GM18907 (cell line): Measurements from ENCODE around the gene FOXI3.

Experiments
- ATAC-seq: cut with Tn5 transposase; IDR thresholded peaks from one replicate; pipeline ENCODE4 v1.9.1; 2021; ENCODE audit warnings: mild to moderate bottlenecking, moderate library complexity; ENCODE audit not compliant: unreplicated experiment

The FOXI3 gene

GRCh38 chr2:88452565-88452905 lies at the start of gene FOXI3:
TSS of gene FOXI3 (minus strand) at chr2:88452693. CDS start at chr2:88452535, 158 bp downstream.
- peak; percentile 36 for ATAC-seq

- no peak for ATAC-seq
These were observed 48.2 kb upstream of the FOXI3 start for GRCh38 chr2:88500691-88501090.

GRCh38 chr2:88499204-88499603 lies 46.7 kb upstream of the FOXI3 start:
- no peak for ATAC-seq

GRCh38 chr2:88493481-88493880 lies 41.0 kb upstream of the FOXI3 start:
- no peak for ATAC-seq

GRCh38 chr2:88492002-88492401 lies 39.5 kb upstream of the FOXI3 start:
- ATAC-seq = no peak

- ATAC-seq = no peak
These were observed 36.7 kb upstream of the FOXI3 start for GRCh38 chr2:88489181-88489580.

GRCh38 chr2:88483200-88483599 lies 30.7 kb upstream of the FOXI3 start:
- ATAC-seq = no peak

- no peak for ATAC-seq
These were observed 29.3 kb upstream of the FOXI3 start for GRCh38 chr2:88481691-88482336.

- no peak for ATAC-seq
These were observed 20.3 kb upstream of the FOXI3 start for GRCh38 chr2:88472811-88473210.

- no peak for ATAC-seq
These were observed 18.8 kb upstream of the FOXI3 start for GRCh38 chr2:88471083-88471942.

GRCh38 chr2:88469202-88470114 lies 17.0 kb upstream of the FOXI3 start:
- no peak for ATAC-seq

GRCh38 chr2:88464153-88464552 lies 11.7 kb upstream of the FOXI3 start:
- no peak for ATAC-seq

GRCh38 chr2:88458633-88459032 lies 6.1 kb upstream of the FOXI3 start:
- no peak for ATAC-seq

- ATAC-seq = no peak
These were observed 588 bp upstream of the FOXI3 start for GRCh38 chr2:88452980-88453582.

- peak; percentile 43 for ATAC-seq
These were observed 505 bp downstream of the FOXI3 start for GRCh38 chr2:88451811-88452564.

- no peak for ATAC-seq
These were observed 1.3 kb downstream of the FOXI3 start for GRCh38 chr2:88450925-88451810.

GRCh38 chr2:88450186-88450585 lies 2.3 kb downstream of the FOXI3 start:
- ATAC-seq = no peak

- no peak for ATAC-seq
These were observed 4.2 kb downstream of the FOXI3 start for GRCh38 chr2:88448248-88448647.

GRCh38 chr2:88443353-88443938 lies 9.0 kb downstream of the FOXI3 start:
- no peak for ATAC-seq
